NCI-H1417 treated with DMSO at 0.1 percent for 48 hours (cell line): Measurements from ENCODE around the gene ERICH6.
"Not testable (repeated sequence)": the region's sequence is repeated elsewhere in the genome, so short reads cannot be mapped to it uniquely, and the experiment has no call there.

Experiments
- DNase-seq: peaks from one replicate; lab custom pipeline; 2025; lab: John Stamatoyannopoulos, UW

ERICH6 gene

GRCh38 chr3:150681057-150681456 is 22.7 kb downstream of the ERICH6 start:
- DNase-seq = no peak

DNA sequence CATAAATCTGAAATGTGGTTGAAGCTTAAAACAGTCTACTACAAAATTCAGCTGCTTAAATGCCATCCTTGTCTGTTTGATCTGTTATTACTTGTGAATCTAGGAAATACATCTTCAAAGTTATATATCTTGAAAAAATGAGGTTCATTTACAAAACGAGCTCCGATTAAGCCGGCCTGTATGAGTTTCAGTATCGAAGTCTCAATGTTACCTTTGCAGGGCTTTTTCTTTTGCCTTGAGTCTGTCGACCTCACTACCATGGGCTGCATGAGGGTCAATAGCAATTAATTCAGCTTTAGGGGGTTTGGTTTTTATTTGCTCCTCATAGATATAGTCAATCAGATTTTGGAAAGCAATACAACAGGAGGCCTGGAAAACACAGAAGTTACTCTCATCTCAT is 23.2 kb downstream of the ERICH6 start:
- no peak for DNase-seq

DNA sequence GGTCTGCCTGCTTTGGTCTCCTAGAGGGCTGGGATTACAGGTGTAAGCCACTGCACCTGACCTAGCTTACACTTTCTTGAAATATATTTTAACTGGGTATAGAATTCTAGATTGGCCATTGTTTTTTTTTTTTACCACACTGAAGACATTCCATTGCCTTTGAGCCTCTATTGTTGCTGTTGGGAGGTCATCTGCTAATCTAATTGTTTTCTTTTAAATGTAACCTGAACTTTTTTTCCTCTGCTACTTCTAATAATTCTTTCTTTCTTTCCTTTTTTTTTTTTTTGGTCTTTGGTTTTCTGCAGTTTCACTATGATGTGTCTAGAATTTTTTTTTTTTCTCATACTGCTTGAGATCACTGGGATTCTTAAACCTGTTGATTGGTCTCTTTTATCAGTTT is 28.1 kb downstream of the ERICH6 start:
- no peak for DNase-seq

- DNase-seq = no peak
Observed at GRCh38 chr3:150673966-150674365, 29.8 kb downstream of the ERICH6 start.

DNA sequence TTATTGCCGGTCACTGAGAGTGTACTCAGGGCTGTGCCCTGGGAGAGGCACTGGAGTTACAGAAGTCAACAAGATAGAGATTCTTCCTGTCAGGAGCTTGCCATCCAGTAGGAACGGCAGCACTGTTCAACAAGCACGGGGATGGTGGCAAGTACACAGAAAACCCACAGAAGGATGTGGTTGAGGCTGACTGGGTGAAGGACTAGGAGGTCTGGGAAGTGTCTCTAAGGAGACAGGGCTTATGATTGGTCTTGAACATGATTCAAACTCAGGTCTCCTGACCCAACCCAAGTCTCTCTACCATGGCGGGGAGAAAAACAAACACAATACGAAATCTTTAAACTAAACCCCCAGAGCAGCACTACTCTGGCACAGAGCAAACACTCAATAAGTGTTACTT is 37.6 kb downstream of the ERICH6 start:
- no peak for DNase-seq

GRCh38 chr3:150663461-150663860 is 40.3 kb downstream of the ERICH6 start:
- DNase-seq = no peak

DNA sequence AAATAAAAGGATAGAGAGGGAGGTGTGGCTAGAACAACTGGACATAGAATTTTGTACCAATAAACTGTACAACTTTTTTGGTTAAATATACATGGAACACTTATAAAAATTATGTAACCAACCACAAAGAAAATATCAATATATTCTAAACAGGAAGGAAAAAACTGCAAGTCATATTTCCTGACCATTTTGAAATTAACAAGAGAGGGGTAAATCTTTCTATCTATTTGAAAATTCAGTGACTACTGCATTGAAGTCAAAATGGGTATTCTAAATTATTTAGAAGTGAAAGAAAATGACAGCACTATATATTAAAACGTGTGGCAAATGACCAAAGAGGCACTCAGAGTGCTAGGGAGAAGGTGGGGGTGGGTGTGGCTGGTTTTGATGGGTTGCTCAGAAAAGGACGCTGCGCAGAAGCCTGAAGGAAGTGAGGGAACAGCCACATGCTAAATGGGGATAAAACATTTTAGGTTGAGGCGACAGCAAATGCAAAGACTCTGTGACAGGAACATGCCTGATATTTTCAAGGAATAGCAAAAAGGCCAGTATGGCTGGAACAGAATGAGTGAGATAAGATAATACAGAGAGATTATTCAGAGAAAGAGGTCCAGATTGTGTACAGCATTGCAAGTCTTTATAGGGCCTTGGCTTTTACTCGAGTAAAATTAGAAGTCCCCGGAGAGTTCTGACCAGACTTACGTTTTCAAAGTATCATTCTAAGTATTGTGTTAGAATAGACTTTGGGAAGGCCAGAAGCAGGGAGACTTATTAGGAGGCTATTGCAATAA is 41.1 kb downstream of the ERICH6 start:
- no peak for DNase-seq

DNA sequence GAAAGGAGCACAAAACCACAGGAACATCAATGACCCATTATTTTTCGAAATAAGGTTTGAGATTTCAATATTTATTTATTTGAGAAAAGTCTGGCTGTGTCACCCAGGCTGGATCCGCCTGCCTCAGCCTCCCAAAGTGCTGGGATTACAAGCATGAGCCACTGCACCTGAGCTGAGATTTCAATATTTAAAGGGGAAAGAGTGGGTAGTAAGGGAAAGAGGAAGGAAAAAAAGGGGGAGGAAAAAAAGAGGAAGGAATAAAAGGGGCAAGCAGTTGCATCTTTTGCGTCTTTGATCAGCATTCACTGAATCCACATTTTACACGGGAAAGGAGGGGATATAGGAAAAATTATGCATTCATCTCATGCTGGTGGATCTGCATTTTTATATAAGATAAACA is 47.4 kb downstream of the ERICH6 start:
- no peak for DNase-seq

GRCh38 chr3:150653110-150653561 is 50.6 kb downstream of the ERICH6 start:
- no peak for DNase-seq

DNA sequence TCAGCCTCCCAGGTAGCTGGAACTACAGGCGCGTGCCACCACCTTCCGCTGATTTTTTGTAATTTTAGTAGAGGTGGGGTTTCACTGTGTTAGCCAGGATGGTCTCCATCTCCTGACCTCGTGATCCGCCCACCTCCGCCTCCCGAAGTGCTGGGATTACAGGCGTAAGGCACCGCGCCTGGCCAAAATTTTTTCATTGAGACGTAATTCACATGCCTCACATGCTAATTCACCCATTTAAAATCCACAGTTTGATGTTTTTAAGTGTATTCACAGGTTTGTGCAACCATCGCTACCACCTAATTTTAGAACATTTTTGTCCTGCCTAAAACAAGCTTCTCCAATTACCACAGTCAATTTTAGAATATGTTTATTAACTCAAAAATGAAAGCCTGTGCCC is 63.5 kb downstream of the ERICH6 start:
- DNase-seq = no peak

GRCh38 chr3:150639262-150639661 is 64.5 kb downstream of the ERICH6 start:
- no peak for DNase-seq

DNA sequence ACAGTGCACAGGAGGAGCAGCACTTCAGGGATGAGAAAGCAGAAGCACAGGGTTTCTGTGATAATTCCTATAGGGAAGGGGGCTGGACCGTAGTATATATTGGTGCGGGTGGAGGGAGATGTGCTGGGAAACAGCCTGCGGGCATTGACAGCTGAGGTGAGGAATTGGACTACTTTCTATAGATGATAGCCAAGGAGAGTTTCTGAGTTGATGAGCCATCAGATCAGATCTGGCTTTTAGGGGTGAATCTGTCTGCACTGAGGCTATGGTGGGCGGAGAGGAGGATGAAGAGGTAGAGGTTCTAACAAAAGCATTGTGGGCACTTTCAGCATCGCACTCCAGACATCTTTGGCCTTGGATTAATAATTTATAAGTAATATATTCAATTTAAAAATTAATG is 67.5 kb downstream of the ERICH6 start:
- DNase-seq = no peak

DNA sequence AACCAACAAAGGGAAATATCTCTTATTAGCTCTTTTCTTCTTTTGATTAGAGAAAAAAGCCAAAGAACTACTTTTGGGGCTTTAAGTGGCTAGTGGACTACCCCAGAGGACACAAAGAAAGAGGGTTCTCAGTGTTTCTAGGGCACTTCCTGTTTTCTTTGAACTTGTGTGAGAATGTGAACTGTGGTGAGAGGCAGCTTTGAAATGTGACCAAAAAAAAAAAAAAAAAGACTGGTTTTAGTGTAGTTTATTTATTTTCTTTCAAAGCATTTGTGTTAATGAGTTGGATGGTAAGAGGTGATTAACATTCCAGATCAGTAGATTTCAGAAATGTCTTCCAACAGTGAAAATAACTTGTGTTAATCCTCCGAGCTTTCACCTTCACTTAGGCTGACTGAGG is 68.2 kb downstream of the ERICH6 start:
- no peak for DNase-seq

GRCh38 chr3:150635076-150635475 is 68.6 kb downstream of the ERICH6 start:
- DNase-seq = no peak

DNA sequence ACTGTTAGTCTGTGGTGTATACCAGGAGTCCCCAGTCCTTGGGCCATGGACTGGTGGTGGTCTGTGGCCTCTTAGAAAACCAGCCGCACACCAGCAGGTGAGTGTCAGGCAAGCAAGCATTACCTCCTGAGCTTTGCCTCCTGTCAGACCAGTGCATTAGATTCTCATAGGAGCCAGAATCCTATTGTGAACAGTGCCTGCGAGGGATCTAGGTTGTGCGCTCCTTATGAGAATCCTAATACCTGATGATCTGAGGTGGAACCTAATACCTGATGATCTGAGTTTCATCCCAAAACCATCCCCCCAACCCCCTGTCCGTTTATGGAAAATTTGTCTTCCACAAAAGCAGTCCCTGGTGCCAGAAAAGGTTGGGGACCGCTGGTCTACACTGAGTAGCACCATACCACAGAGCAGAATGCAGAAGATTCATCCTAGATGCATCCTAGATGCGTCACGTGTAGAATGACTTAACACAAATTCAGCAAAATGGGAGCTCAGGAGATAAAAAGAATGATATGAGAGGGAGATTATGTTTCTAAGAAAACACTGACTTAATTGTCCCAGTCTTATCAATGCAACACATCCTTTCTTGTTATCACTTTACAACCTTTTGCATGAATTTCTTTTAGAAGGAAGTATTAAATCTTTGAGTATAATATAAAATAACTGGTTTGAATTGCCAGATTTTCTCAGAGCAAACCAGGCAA is 72.1 kb downstream of the ERICH6 start:
- no peak for DNase-seq

GRCh38 chr3:150627557-150627956 is 76.2 kb downstream of the ERICH6 start:
- no peak for DNase-seq

- no peak for DNase-seq
Observed at GRCh38 chr3:150626148-150626930, 77.4 kb downstream of the ERICH6 start.

DNA sequence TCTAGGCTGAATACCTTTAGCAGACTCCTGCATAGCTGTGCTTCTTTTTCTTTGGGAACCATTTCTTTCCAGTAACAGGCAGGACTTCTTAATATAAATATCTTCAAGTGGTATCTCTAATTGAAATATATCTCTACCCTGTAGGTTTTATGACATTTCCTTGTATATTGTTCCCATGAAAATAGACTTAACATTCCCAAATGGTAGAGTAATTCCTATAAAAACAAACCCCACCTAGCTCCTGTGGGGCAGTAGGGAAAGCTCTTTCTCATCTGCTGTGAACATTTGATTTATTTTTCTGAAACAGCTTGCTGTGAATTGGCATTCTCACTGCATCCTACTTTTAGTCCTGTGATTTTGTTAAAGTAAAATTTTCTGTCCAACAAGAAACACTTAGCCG is 79.8 kb downstream of the ERICH6 start:
- DNase-seq = no peak

DNA sequence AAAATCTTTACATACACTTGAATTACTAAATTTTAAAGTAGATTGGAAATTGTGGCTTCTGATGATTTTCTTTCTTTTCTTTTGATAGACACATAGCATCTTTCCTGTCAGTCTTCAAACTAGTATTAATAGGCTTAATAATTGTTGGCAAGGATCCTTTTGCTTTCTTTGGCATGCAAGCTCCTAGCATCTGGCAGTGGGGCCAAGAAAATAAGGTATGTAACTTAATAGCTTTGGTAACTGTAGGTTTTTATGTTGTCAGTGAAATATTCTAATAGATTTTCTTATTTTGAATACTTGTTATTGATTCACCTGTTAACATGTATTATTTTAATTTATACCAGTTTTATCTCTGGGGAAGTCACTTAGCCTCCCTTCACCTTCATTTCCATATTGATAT is 80.8 kb downstream of the ERICH6 start:
- not testable (repeated sequence) for DNase-seq

- no peak for DNase-seq
Observed at GRCh38 chr3:150620002-150620689, 83.6 kb downstream of the ERICH6 start.

DNA sequence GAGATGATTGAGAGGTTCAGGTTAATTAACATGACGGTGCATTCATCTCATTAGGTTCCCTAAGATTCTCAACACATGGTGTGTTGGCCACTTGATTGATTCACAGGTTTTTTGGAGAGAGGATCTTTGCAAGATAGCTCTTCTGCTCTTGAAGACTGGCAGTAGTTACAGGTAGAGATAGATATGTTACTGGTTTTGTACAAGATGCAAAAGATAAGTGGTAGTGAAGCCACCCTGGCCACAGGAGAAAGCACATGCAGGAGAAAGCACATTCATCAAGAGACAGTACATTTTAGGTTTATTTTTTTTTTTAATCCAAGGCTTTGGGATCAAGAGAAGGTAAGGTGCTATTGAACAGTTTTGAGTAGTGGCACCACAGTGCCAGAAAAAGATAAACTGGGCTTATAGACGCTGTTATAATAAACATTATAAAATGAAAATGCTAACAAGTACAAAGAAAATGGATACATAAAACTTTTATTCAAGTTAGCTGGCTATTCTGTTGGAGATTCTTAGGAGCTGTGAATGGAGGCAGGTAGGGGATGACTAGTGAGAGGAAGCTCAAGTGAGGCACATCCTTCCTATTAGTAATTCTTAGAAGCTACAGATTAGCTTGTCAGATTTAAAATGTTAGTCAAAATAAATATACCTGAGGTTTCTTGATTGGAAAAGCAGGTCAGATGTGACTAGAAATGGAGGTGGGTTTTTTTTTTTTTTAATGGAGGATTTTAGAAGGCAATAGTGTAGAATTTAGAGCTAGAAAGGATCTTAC is 89.8 kb downstream of the ERICH6 start:
- no peak for DNase-seq
